Choroid plexus epithelial cell (primary cell): ENCODE results near the gene ADAT3.

Source experiments
- DNase-seq: peaks from one replicate; pipeline ENCODE4 v3.0.0-alpha.2; 2010; ENCODE audit warnings: low read depth
- H3K4me3 ChIP-seq: 2 replicates; pipeline ENCODE4 v1.5.1; 2011; ENCODE audit warnings: low read depth, mild to moderate bottlenecking, control low read depth, low read length, moderate library complexity
- CTCF ChIP-seq: conservative IDR thresholded peaks from 2 replicates; pipeline ENCODE4 v1.5.1; 2011; ENCODE audit warnings: low read depth, mild to moderate bottlenecking, control low read depth, inconsistent platforms, low read length, moderate library complexity

ADAT3 gene

DNA sequence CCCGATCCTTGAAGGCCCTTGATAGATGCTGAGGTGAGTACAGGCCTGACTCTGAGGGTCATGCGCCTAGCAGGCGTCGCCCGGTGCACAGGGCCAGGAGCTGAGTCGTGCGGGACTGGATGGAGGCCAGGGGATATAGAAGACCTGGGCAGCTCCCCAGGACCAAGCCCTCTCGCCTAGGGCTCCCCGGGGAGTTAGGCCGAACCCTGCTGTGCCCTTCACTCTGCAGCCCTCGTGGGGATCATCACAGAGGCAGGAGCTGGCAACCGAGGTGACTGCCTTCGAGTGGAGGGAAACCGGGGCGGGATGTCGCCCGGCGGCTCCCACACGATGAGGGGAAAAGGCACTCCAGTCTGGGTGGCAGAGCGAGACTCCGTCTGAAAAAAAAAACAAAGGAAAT, 47.4 kb downstream of the ADAT3 start:
- TF ChIP-seq CTCF = no peak
- DNase-seq = no peak
- no peak overlapping the region for H3K4me3 ChIP-seq

DNA sequence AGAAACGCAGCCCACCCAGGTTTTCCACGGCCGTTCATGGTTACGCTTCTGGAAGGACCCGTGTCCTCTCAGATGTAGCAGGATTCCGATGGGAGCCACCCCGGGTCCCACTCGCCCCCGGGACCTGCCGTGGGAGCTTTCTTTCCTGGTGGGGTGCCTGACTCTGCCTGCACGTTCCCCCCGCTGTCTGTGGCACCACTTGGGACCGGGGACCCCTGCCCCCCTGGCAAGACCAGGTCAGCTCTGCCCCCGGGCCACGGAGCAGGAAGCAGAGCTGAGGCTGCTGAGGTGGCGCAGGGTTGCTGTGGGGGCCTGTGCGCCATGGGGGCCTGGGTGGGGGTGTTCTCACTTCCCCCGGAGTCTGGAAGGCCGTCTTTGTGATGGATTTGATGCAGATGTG, 47.8 kb downstream of the ADAT3 start:
- no peak overlapping the region for H3K4me3 ChIP-seq
- DNase-seq = no peak
- TF ChIP-seq CTCF = no peak

DNA sequence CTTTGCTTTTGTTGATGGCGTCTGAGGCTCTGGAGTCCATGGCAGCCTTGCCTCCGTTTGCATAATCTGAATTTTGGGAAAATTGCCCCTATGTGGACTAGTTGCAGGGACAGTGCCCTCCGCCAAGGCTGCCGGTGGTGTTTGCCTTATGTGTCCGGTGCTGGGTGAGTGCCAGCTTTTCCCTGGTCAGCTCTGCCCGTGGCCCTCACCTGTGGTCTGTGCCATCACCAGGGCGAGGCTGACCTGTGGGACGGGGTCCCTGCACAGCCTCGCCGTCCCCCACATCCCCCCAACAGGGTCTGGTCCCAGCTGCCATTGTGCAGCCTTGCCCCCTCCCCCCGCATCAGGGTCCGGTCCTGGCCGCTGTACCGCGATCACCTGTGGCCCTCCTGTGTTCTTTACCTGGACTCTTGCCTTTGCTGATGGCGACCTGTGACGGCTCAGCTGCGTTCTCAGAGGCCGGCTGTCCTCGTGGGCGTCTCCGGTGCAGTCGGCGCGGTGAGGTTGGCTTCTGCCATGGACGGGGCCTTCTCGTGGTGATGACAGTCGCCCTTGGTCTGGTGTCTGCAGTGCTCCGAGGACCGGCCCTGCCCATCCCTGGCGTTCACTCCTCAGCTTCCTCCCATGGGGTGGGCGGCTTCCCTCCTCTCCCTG, 48.4 kb downstream of the ADAT3 start:
- no peak for TF ChIP-seq CTCF
- no peak overlapping the region for H3K4me3 ChIP-seq
- no peak for DNase-seq

GRCh38 chr19:1954532-1954933, 49.3 kb downstream of the ADAT3 start:
- TF ChIP-seq CTCF = no peak
- no peak overlapping the region for H3K4me3 ChIP-seq
- no peak for DNase-seq

DNA sequence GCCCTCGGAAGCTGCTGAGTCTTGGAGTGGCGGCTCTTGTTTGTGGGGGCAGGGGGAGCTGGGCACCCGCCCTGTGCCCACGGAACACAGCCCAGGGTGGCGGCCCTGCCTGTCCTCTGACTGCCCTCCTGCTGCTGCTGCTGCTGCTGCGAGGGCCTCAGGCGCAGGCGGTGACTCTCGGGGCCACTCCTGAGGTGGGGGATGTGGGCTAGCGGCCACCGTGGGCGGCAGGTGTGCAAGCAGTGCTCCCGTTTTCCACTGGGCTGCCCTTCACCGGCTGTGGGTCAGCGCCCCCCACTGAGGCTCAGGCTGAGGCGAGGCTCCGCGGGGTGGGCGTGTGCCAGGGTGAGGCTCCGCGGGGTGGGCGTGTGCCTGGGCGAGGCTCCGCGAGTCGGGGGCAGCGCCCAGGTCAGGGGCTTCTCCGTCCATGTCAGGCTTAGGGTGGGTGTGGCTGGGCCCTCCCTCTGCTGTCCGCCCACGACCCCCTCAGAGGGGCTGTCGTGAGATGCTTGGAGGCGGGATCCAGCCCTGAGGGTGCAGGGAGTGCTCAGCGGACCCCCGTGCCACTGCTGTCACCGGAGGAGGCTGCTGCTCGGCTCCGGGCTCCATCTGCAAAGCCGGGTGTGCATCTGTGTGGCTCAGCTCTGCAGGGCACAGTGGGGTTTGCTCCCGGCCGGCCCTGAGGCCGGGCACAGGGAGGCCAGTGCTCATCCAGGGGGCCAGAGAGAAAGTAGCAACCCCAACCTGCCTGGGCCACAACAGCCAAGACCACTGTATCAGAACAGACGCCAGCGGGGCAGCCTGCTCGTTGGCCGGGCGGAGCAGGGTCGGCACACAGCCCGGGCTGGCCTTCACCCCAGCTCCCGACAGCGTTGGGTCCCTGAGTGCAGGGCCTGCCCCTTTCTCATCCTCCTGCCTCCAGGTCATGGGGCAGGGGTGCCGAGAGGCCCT, 50.2 kb downstream of the ADAT3 start:
- TF ChIP-seq CTCF = no peak
- H3K4me3 ChIP-seq = no peak overlapping the region
- DNase-seq = no peak

DNA sequence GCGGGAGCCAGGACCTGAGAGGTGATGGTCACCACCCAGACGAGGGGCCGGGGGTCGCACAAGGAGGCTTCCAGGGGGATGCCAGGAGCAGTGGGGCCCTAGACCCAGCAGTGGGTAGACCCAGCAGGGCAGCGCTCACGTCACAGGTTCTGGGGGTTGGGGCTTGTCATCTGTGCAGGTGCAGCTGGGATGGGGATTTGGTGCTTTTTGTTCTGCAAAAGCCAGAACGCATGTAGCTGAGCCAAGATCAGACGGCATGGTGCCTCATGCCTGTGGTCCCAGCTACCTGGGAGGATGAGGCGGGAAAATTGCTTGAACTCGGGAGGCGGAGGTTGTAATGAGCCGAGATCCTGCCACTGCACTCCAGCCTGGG, 50.9 kb downstream of the ADAT3 start:
- TF ChIP-seq CTCF = no peak
- DNase-seq = no peak
- no peak overlapping the region for H3K4me3 ChIP-seq
